K562 (cell line): ENCODE measurements around the gene GMEB1. TPM values are rescaled to one million over a fixed set of nuclear protein-coding genes. Genes with fewer than 3 reads are reported as not detected.
A peak's percentile ranks its signal among the peaks of the same experiment; 100 is the strongest.

Experiments
- ESRRA ChIP-seq: fragments of 450-650 bp; IDR thresholded peaks from 2 replicates; pipeline ENCODE4 v1.6.1; 2014; ENCODE audit warnings: low read depth, mild to moderate bottlenecking, moderate library complexity, borderline replicate concordance
- FOXK1 ChIP-seq: sonication (generic); formaldehyde crosslinking; IDR thresholded peaks from 2 replicates; pipeline ENCODE4 v1.8.0; 2022; ENCODE audit warnings: missing genetic modification reagents, mild to moderate bottlenecking, borderline replicate concordance
- FOXP1 ChIP-seq: sonication (generic); formaldehyde crosslinking; IDR thresholded peaks from 2 replicates; pipeline ENCODE4 v1.8.0; 2022; ENCODE audit warnings: mild to moderate bottlenecking, missing genetic modification reagents
- HCFC1 ChIP-seq: IDR thresholded peaks from 2 replicates; pipeline ENCODE4 v1.6.1; 2012; ENCODE audit warnings: low read depth, low read length, improper control_type of control experiment
- HDAC3 ChIP-seq: fragments of 450-650 bp; IDR thresholded peaks from 2 replicates; pipeline ENCODE4 v1.6.1; 2018; ENCODE audit warnings: borderline replicate concordance, mild to moderate bottlenecking, moderate library complexity; ENCODE audit not compliant: partially characterized antibody
- KAT8 ChIP-seq: fragments of 450-650 bp; IDR thresholded peaks from 2 replicates; pipeline ENCODE4 v1.6.1; 2016; ENCODE audit warnings: low read depth, mild to moderate bottlenecking
- KDM5B ChIP-seq: fragments of 200-600 bp; sonication (generic); IDR thresholded peaks from 2 replicates; pipeline ENCODE4 v1.6.1; 2012; ENCODE audit warnings: low read depth, mild to moderate bottlenecking, moderate library complexity, low read length, control low read depth, inconsistent platforms; ENCODE audit not compliant: insufficient replicate concordance
- MAZ ChIP-seq, 2 experiments: fragments of 450-650 bp in 1 of 2; sonication (generic) in 1 of 2; formaldehyde crosslinking; IDR thresholded peaks in 1 of 2; conservative IDR thresholded peaks in 1 of 2; 2 replicates each; pipeline versions ENCODE4 v1.4.0 to v1.5.0; 2020; ENCODE audit warnings: mild to moderate bottlenecking in 1 of 2, missing genetic modification reagents in 1 of 2
- NCOR1 ChIP-seq: fragments of 450-650 bp; IDR thresholded peaks from 2 replicates; pipeline ENCODE4 v1.6.1; 2016; ENCODE audit warnings: mild to moderate bottlenecking, moderate library complexity
- RBM15 ChIP-seq: fragments of 200-400 bp; formaldehyde crosslinking; IDR thresholded peaks from 2 replicates; pipeline ENCODE4 v1.6.1; 2018; ENCODE audit warnings: mild to moderate bottlenecking, low read length, moderate library complexity; ENCODE audit not compliant: insufficient read depth
- SUPT5H ChIP-seq: fragments of 450-650 bp; IDR thresholded peaks from 2 replicates; pipeline ENCODE4 v1.6.1; 2016
- TCF3 ChIP-seq: sonication (generic); formaldehyde crosslinking; IDR thresholded peaks from 2 replicates; pipeline ENCODE4 v1.4.0; 2020; ENCODE audit warnings: mild to moderate bottlenecking, missing genetic modification reagents
- TEAD2 ChIP-seq: fragments of 450-650 bp; IDR thresholded peaks from 2 replicates; pipeline ENCODE4 v1.6.1; 2016; ENCODE audit warnings: missing genetic modification characterization, control low read depth, missing compliant biosample characterization
- YBX1 ChIP-seq: fragments of 450-650 bp; IDR thresholded peaks from 2 replicates; pipeline ENCODE4 v1.7.1; 2016; ENCODE audit warnings: mild to moderate bottlenecking
- ZFP1 ChIP-seq: fragments of 450-650 bp; formaldehyde crosslinking; IDR thresholded peaks from 2 replicates; pipeline ENCODE4 v1.4.0; 2020; ENCODE audit warnings: mild to moderate bottlenecking, mixed read lengths
- ZNF134 ChIP-seq: fragments of 250-450 bp; sonication (Bioruptor Pico); conservative IDR thresholded peaks from 2 replicates; pipeline ENCODE4 v1.4.0; 2020
- ZNF140 ChIP-seq: fragments of 250-450 bp; sonication (Bioruptor Pico); IDR thresholded peaks from 2 replicates; pipeline ENCODE4 v1.8.0; 2021; ENCODE audit warnings: moderate library complexity, mild to moderate bottlenecking, inconsistent platforms
- polyA plus RNA-seq, 8 experiments: library from polyadenylated mRNA; depleted of rRNA in 4 of 8; stranded (reverse) in 5 of 8; unstranded in 3 of 8; fragments of >200 nt; fragmentation: Nextera tagmentation in 2 of 8; fragmentation: Illumina TruSeq in 1 of 8; extraction: Ambion mirVana in 2 of 8; extraction: Trizol in 1 of 8; gene quantifications; 2 replicates each; pipeline versions ENCODE4 v1.2.1 to v1.2.3, GENCODE V29; 2011 to 2014; ENCODE audit warnings: inconsistent platforms in 1 of 8, missing spikeins in 1 of 8
- total RNA-seq, 7 experiments: library from RNA; depleted of rRNA in 6 of 7; stranded (reverse); fragments of >200 nt in 6 of 7; fragmentation: Illumina TruSeq in 2 of 7; extraction: Trizol in 2 of 7; gene quantifications; 2 replicates each; pipeline versions ENCODE4 v1.2.1 to v1.2.3, GENCODE V29; 2011 to 2021; ENCODE audit warnings: low replicate concordance in 1 of 7
- TF ChIP-seq, protein P1 (sequence below): sonication (generic); formaldehyde crosslinking; IDR thresholded peaks from 2 replicates; pipeline ENCODE4 v1.8.1; 2022; ENCODE audit warnings: missing genetic modification reagents
- TF ChIP-seq, protein P2 (sequence below): sonication (generic); formaldehyde crosslinking; IDR thresholded peaks from 2 replicates; pipeline ENCODE4 v1.8.0; 2022; ENCODE audit warnings: mild to moderate bottlenecking, missing genetic modification reagents
- TF ChIP-seq, protein P3 (sequence below): fragments of 450-650 bp; formaldehyde crosslinking; IDR thresholded peaks from 2 replicates; pipeline ENCODE4 v1.4.0; 2022; ENCODE audit warnings: missing genetic modification characterization
- TF ChIP-seq, protein P4 (sequence below): fragments of 250-450 bp; sonication (Bioruptor Pico); IDR thresholded peaks from 2 replicates; pipeline ENCODE4 v1.8.0; 2022; ENCODE audit warnings: inconsistent platforms
- TF ChIP-seq, protein P5 (sequence below): fragments of 450-650 bp; IDR thresholded peaks from 2 replicates; pipeline ENCODE4 v1.6.1; 2016; ENCODE audit warnings: low read depth, mild to moderate bottlenecking, moderate library complexity

GMEB1 gene
- total and polyA plus RNA-seq, 9 of the 15 experiments (the other 6 are each of a cell fraction or from before 2014, with no cell fraction given) = 6.6 to 17.5 (median 8.5) TPM

DNA sequence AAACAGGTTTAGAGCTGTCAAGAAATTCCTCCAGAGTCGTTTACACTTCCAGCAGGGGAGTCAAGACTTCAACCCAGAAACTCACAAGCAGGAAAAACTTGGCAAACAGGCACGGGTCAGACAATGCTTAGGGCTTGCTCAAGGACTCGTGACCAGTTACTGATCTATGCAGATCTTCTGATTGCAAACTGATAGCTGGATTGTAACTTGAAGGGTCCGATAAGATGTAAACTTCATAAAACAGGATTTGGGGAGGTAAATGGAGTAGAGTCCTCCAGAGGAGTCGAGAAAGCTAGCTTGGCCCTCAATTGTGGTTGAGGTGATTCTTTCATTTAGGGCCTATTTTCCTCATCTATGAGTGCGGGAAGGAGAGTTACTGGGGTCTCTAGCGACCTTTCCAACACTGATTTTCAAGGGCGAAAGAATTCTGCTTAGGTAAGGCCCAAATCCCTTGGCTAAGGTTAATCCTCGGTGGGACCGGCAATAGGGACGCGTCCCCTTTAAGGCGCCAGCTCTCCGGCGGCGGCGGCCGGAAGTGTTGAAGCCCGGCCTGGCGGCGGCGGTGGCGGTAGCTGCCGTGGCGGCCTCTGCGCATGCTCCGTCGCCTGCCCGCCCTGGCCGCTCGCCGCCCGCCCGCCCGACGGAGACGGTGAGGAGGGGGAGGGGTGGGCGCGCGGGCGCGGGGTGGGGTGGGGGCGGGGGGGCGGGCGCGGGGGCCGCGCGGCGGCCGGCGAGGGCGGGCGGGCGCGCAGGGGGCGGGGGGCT is at the start of gene GMEB1 (continued):
- TF ChIP-seq, protein P1, sequence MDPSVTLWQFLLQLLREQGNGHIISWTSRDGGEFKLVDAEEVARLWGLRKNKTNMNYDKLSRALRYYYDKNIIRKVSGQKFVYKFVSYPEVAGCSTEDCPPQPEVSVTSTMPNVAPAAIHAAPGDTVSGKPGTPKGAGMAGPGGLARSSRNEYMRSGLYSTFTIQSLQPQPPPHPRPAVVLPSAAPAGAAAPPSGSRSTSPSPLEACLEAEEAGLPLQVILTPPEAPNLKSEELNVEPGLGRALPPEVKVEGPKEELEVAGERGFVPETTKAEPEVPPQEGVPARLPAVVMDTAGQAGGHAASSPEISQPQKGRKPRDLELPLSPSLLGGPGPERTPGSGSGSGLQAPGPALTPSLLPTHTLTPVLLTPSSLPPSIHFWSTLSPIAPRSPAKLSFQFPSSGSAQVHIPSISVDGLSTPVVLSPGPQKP (CRISPR knock-in tag) = no peak
- TF ChIP-seq FOXP1 (CRISPR knock-in tag) (0 out of 2 replicates have a peak, but pooled peaks have one; percentile 16), KDM5B (peak; percentile 38), YBX1 (no peak), KAT8 (0 out of 2 replicates have a peak, but pooled peaks have one; percentile 12), NCOR1 (no peak), HDAC3 (no peak), ZNF140 (no peak), ESRRA (peak; percentile 71), FOXK1 (no peak), SUPT5H (0 out of 2 replicates have a peak, but pooled peaks have one; percentile 25), HCFC1 (peak; percentile 68), MAZ (CRISPR knock-in tag; conservative IDR thresholded peaks at IDR 0.05 in 1 of 2, IDR thresholded peaks at IDR 0.05 in 1 of 2) (0 out of 4 replicates have a peak, but pooled peaks of 1 of the 2 experiments have one; percentile 33), ZFP1 (CRISPR knock-in tag) (no peak), TEAD2 (no peak), RBM15 (no peak), ZNF134 (CRISPR knock-in tag) (peak; percentile 88), TCF3 (CRISPR knock-in tag) (0 out of 2 replicates have a peak, but pooled peaks have one; percentile 30)
- TF ChIP-seq, protein P2, sequence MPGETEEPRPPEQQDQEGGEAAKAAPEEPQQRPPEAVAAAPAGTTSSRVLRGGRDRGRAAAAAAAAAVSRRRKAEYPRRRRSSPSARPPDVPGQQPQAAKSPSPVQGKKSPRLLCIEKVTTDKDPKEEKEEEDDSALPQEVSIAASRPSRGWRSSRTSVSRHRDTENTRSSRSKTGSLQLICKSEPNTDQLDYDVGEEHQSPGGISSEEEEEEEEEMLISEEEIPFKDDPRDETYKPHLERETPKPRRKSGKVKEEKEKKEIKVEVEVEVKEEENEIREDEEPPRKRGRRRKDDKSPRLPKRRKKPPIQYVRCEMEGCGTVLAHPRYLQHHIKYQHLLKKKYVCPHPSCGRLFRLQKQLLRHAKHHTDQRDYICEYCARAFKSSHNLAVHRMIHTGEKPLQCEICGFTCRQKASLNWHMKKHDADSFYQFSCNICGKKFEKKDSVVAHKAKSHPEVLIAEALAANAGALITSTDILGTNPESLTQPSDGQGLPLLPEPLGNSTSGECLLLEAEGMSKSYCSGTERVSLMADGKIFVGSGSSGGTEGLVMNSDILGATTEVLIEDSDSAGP = peak; percentile 99
- TF ChIP-seq, protein P3, sequence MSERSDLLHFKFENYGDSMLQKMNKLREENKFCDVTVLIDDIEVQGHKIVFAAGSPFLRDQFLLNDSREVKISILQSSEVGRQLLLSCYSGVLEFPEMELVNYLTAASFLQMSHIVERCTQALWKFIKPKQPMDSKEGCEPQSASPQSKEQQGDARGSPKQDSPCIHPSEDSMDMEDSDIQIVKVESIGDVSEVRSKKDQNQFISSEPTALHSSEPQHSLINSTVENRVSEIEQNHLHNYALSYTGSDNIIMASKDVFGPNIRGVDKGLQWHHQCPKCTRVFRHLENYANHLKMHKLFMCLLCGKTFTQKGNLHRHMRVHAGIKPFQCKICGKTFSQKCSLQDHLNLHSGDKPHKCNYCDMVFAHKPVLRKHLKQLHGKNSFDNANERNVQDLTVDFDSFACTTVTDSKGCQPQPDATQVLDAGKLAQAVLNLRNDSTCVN = no peak; the same call in 1 of the 2 replicates
- TF ChIP-seq, protein P4, sequence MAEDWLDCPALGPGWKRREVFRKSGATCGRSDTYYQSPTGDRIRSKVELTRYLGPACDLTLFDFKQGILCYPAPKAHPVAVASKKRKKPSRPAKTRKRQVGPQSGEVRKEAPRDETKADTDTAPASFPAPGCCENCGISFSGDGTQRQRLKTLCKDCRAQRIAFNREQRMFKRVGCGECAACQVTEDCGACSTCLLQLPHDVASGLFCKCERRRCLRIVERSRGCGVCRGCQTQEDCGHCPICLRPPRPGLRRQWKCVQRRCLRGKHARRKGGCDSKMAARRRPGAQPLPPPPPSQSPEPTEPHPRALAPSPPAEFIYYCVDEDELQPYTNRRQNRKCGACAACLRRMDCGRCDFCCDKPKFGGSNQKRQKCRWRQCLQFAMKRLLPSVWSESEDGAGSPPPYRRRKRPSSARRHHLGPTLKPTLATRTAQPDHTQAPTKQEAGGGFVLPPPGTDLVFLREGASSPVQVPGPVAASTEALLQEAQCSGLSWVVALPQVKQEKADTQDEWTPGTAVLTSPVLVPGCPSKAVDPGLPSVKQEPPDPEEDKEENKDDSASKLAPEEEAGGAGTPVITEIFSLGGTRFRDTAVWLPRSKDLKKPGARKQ = no peak
- TF ChIP-seq, protein P5, sequence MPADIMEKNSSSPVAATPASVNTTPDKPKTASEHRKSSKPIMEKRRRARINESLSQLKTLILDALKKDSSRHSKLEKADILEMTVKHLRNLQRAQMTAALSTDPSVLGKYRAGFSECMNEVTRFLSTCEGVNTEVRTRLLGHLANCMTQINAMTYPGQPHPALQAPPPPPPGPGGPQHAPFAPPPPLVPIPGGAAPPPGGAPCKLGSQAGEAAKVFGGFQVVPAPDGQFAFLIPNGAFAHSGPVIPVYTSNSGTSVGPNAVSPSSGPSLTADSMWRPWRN = no peak
